DMS153 (cell line): ENCODE measurements around the gene DPP4.

Experiments
- DNase-seq: peaks from one replicate; lab custom pipeline; 2025; lab: John Stamatoyannopoulos, UW

Gene DPP4

GRCh38 chr2:162017233-162017632 is 56.8 kb downstream of the DPP4 start:
- no peak for DNase-seq

- no peak for DNase-seq
These were observed 57.9 kb downstream of the DPP4 start for GRCh38 chr2:162016080-162016479.

GRCh38 chr2:162014751-162015150 is 59.3 kb downstream of the DPP4 start:
- no peak for DNase-seq

GRCh38 chr2:162013514-162014475 is 60.2 kb downstream of the DPP4 start:
- no peak for DNase-seq

- DNase-seq = no peak
These were observed 61.4 kb downstream of the DPP4 start for GRCh38 chr2:162012565-162013058.

- no peak for DNase-seq
These were observed 62.1 kb downstream of the DPP4 start for GRCh38 chr2:162011706-162012564.

GRCh38 chr2:162009543-162009942 is 64.5 kb downstream of the DPP4 start:
- DNase-seq = no peak

GRCh38 chr2:162007447-162008040 is 66.5 kb downstream of the DPP4 start:
- DNase-seq = no peak

GRCh38 chr2:162006337-162006736 is 67.7 kb downstream of the DPP4 start:
- DNase-seq = no peak

- DNase-seq = no peak
These were observed 70.0 kb downstream of the DPP4 start for GRCh38 chr2:162004031-162004430.

GRCh38 chr2:162002623-162003235 is 71.3 kb downstream of the DPP4 start:
- no peak for DNase-seq

- no peak for DNase-seq
These were observed 73.6 kb downstream of the DPP4 start for GRCh38 chr2:162000431-162000830.

- DNase-seq = no peak
These were observed 74.7 kb downstream of the DPP4 start for GRCh38 chr2:161999321-161999720.

GRCh38 chr2:161998857-161999256 is 75.2 kb downstream of the DPP4 start:
- DNase-seq = no peak

GRCh38 chr2:161997916-161998471 is 76.0 kb downstream of the DPP4 start:
- DNase-seq = no peak

- DNase-seq = no peak
These were observed 78.4 kb downstream of the DPP4 start for GRCh38 chr2:161995553-161996016.

GRCh38 chr2:161994761-161995520 is 79.1 kb downstream of the DPP4 start:
- no peak for DNase-seq

- no peak for DNase-seq
These were observed 81.5 kb downstream of the DPP4 start for GRCh38 chr2:161992531-161992930.

GRCh38 chr2:161991991-161992390 is 82.0 kb downstream of the DPP4 start:
- DNase-seq = no peak

- no peak for DNase-seq
These were observed 83.3 kb downstream of the DPP4 start for GRCh38 chr2:161990741-161991140.

GRCh38 chr2:161990036-161990435 is 84.0 kb downstream of the DPP4 start:
- no peak for DNase-seq
